ENCODE data around the gene CCDC78. TPM values are rescaled to one million over a fixed set of nuclear protein-coding genes. Genes with fewer than 3 reads are reported as not detected.
A peak's percentile ranks its signal among the peaks of the same experiment; 100 is the strongest.

CCDC78 gene
- total RNA-seq, 1 experiment from 2014 or later = 20.2 TPM

DNA sequence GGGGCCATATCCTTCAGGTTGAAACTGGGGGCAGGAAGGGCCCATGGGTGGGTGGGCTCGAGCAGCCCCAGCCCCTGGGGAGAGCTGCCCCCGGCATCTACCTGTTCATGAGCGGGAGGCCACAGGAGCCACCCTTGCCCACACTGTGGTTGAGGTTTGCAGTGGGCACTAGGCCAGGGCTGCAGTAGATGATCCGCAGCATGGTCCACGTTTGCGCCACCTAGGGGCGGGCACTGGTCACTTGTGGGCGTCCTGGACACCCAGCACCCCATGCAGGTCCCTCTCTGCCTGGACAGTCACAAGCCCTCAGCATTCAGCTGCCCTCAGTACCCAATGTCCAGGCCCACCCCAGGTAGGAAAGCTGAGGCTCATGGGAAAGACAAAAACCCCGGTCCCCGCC, 40.3 kb downstream of the CCDC78 start:
- Mint-ChIP-seq H3K9me3 (no peaks in the 10 kb centered on the region), H3K27me3 (ENCODE audit: low read depth) (peaks cover 5% of the 10 kb centered on the region; the same call in 1 of the 2 replicates), H3K4me1 (peaks cover 20% of the 10 kb centered on the region), H3K36me3 (peaks cover 24% of the 10 kb centered on the region), H3K27ac (peak overlapping the region; percentile 65), H3K4me3 (peak overlapping the region; percentile 39)
- peak; percentile 70 for DNase-seq (ENCODE audit: low spot score)
- TF ChIP-seq, protein P1, sequence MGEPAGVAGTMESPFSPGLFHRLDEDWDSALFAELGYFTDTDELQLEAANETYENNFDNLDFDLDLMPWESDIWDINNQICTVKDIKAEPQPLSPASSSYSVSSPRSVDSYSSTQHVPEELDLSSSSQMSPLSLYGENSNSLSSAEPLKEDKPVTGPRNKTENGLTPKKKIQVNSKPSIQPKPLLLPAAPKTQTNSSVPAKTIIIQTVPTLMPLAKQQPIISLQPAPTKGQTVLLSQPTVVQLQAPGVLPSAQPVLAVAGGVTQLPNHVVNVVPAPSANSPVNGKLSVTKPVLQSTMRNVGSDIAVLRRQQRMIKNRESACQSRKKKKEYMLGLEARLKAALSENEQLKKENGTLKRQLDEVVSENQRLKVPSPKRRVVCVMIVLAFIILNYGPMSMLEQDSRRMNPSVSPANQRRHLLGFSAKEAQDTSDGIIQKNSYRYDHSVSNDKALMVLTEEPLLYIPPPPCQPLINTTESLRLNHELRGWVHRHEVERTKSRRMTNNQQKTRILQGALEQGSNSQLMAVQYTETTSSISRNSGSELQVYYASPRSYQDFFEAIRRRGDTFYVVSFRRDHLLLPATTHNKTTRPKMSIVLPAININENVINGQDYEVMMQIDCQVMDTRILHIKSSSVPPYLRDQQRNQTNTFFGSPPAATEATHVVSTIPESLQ (CRISPR knock-in tag; IDR thresholded peaks at IDR 0.05) = no peak
- TF ChIP-seq SOX15 (CRISPR knock-in tag; IDR thresholded peaks at IDR 0.05) (no peak), ZNF396 (CRISPR knock-in tag; IDR thresholded peaks at IDR 0.05; ENCODE audit: borderline replicate concordance) (no peak), ZNF138 (CRISPR knock-in tag; conservative IDR thresholded peaks at IDR 0.05) (no peak)
- TF ChIP-seq, protein P2, sequence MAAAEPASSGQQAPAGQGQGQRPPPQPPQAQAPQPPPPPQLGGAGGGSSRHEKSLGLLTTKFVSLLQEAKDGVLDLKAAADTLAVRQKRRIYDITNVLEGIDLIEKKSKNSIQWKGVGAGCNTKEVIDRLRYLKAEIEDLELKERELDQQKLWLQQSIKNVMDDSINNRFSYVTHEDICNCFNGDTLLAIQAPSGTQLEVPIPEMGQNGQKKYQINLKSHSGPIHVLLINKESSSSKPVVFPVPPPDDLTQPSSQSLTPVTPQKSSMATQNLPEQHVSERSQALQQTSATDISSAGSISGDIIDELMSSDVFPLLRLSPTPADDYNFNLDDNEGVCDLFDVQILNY (CRISPR knock-in tag; IDR thresholded peaks at IDR 0.05) = no peak
- TF ChIP-seq, protein P3, sequence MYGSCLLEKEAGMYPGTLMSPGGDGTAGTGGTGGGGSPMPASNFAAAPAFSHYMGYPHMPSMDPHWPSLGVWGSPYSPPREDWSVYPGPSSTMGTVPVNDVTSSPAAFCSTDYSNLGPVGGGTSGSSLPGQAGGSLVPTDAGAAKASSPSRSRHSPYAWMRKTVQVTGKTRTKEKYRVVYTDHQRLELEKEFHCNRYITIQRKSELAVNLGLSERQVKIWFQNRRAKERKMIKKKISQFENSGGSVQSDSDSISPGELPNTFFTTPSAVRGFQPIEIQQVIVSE (CRISPR knock-in tag; IDR thresholded peaks at IDR 0.05; ENCODE audit: borderline replicate concordance) = no peak
- TF ChIP-seq, protein P4, sequence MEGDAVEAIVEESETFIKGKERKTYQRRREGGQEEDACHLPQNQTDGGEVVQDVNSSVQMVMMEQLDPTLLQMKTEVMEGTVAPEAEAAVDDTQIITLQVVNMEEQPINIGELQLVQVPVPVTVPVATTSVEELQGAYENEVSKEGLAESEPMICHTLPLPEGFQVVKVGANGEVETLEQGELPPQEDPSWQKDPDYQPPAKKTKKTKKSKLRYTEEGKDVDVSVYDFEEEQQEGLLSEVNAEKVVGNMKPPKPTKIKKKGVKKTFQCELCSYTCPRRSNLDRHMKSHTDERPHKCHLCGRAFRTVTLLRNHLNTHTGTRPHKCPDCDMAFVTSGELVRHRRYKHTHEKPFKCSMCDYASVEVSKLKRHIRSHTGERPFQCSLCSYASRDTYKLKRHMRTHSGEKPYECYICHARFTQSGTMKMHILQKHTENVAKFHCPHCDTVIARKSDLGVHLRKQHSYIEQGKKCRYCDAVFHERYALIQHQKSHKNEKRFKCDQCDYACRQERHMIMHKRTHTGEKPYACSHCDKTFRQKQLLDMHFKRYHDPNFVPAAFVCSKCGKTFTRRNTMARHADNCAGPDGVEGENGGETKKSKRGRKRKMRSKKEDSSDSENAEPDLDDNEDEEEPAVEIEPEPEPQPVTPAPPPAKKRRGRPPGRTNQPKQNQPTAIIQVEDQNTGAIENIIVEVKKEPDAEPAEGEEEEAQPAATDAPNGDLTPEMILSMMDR (IDR thresholded peaks at IDR 0.05) = peak; percentile 60
- POLR2A ChIA-PET = no interaction called here
- peak; percentile 6; the same call in 1 of the 2 replicates for ATAC-seq
- CTCF ChIA-PET = interaction anchor here (0.7 to 1.7 kb wide), 13 partner anchors 9 to 169 kb away, joined by 3 to 12 read pairs (median 4); partner anchors contain the start of genes CHTF18, RHBDL1, RHOT2 and RPUSD1

DNA sequence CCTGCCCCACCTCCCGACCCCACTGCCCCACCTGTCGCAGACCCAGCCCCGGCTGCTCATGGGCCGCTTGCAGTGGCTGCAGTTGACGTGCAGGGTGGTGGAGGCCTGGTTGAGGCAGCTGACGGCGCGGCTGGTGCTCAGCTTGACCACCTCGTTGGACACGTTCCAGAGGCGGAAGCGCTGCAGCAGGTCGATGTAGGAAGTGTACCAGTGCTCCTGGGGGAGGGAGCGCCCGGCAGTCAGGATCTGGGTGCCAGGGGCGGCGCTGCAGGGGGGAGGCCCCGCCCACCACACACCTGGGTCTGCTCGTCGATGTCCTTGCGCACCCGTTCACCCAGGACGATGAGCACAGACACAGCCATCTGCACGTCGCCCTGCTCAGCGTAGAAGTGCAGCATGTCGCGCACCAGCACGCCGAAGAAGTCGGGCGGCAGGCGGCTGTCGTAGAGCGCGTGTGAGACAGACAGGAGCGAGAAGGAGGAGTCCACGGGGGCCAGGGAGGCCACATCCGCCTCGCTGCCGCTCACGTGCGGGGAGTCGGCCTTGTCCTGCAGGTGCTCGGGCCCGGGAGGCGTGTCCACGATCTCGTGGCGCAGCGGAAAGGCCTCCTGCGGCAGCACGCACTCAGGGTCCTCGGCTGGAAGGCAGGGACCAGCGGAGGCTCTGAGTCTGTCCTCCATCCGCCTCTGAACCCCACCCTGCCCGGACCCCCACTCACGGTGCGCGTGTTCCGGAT, 41.1 kb downstream of the CCDC78 start:
- DNase-seq (ENCODE audit: low spot score) = no peak
- POLR2A ChIA-PET = interaction anchor here (1.6 kb wide), 1 partner anchor 10 kb away, joined by 6 read pairs; no protein-coding TSS in a partner anchor
- TF ChIP-seq NR2C2 (CRISPR knock-in tag; IDR thresholded peaks at IDR 0.05) = no peak
- TF ChIP-seq NR3C1 (CRISPR knock-in tag; conservative IDR thresholded peaks at IDR 0.05; ENCODE audit: low read depth) = no peak
- TF ChIP-seq, protein P5, sequence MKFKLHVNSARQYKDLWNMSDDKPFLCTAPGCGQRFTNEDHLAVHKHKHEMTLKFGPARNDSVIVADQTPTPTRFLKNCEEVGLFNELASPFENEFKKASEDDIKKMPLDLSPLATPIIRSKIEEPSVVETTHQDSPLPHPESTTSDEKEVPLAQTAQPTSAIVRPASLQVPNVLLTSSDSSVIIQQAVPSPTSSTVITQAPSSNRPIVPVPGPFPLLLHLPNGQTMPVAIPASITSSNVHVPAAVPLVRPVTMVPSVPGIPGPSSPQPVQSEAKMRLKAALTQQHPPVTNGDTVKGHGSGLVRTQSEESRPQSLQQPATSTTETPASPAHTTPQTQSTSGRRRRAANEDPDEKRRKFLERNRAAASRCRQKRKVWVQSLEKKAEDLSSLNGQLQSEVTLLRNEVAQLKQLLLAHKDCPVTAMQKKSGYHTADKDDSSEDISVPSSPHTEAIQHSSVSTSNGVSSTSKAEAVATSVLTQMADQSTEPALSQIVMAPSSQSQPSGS (CRISPR knock-in tag; IDR thresholded peaks at IDR 0.05; ENCODE audit: borderline replicate concordance, low read depth) = no peak
- TF ChIP-seq SP1 (CRISPR knock-in tag; conservative IDR thresholded peaks at IDR 0.05) = no peak
- TF ChIP-seq, protein P4 (IDR thresholded peaks at IDR 0.05) = no peak
- no peak for TF ChIP-seq ZNF121 (CRISPR knock-in tag; IDR thresholded peaks at IDR 0.05)
- TF ChIP-seq, protein P6, sequence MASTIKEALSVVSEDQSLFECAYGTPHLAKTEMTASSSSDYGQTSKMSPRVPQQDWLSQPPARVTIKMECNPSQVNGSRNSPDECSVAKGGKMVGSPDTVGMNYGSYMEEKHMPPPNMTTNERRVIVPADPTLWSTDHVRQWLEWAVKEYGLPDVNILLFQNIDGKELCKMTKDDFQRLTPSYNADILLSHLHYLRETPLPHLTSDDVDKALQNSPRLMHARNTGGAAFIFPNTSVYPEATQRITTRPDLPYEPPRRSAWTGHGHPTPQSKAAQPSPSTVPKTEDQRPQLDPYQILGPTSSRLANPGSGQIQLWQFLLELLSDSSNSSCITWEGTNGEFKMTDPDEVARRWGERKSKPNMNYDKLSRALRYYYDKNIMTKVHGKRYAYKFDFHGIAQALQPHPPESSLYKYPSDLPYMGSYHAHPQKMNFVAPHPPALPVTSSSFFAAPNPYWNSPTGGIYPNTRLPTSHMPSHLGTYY (CRISPR knock-in tag; IDR thresholded peaks at IDR 0.05) = no peak
- TF ChIP-seq, protein P7, sequence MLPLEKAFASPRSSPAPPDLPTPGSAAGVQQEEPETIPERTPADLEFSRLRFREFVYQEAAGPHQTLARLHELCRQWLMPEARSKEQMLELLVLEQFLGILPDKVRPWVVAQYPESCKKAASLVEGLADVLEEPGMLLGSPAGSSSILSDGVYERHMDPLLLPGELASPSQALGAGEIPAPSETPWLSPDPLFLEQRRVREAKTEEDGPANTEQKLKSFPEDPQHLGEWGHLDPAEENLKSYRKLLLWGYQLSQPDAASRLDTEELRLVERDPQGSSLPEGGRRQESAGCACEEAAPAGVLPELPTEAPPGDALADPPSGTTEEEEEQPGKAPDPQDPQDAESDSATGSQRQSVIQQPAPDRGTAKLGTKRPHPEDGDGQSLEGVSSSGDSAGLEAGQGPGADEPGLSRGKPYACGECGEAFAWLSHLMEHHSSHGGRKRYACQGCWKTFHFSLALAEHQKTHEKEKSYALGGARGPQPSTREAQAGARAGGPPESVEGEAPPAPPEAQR (CRISPR knock-in tag; IDR thresholded peaks at IDR 0.05) = no peak
- no peak for TF ChIP-seq JAZF1 (CRISPR knock-in tag; IDR thresholded peaks at IDR 0.05)
- TF ChIP-seq EMX1 (CRISPR knock-in tag; IDR thresholded peaks at IDR 0.05) = no peak
- no peak for TF ChIP-seq JUN (CRISPR knock-in tag; IDR thresholded peaks at IDR 0.05)
- TF ChIP-seq FOXP1 (CRISPR knock-in tag; IDR thresholded peaks at IDR 0.05; ENCODE audit: borderline replicate concordance) = no peak
- no peak for TF ChIP-seq NFATC4 (CRISPR knock-in tag; IDR thresholded peaks at IDR 0.05)
- CTCF ChIA-PET = interaction anchor here (0.6 to 1.7 kb wide), 5 partner anchors 10 to 110 kb away, joined by 3 to 8 read pairs (median 3); partner anchors contain the start of gene RHBDL1
- no peak overlapping the region for H3K4me3 Mint-ChIP-seq
- no peaks in the 10 kb centered on the region for H3K9me3 Mint-ChIP-seq
- no peak for ATAC-seq
- no peak overlapping the region for H3K27ac Mint-ChIP-seq
- peaks cover 20% of the 10 kb centered on the region for H3K4me1 Mint-ChIP-seq
- H3K27me3 Mint-ChIP-seq (ENCODE audit: low read depth) = no peaks in the 10 kb centered on the region
- H3K36me3 Mint-ChIP-seq = peaks cover 25% of the 10 kb centered on the region

Measured in WTC11 (cell line).